IPS-NIHi7 (cell line): ENCODE measurements around the gene WDR7.
"Not testable (repeated sequence)": the region's sequence is repeated elsewhere in the genome, so short reads cannot be mapped to it uniquely, and the experiment has no call there.

Source experiments
- DNase-seq: peaks from one replicate; pipeline ENCODE4 v3.0.0; 2012; ENCODE audit warnings: mixed read lengths; ENCODE audit errors: extremely low spot score

Gene WDR7

GRCh38 chr18:56654280-56654679 lies 3.1 kb downstream of the WDR7 start:
- DNase-seq: not testable (repeated sequence)

- DNase-seq: no peak
Observed at GRCh38 chr18:56658261-56658660, 7.1 kb downstream of the WDR7 start.

GRCh38 chr18:56659111-56659510 lies 8.0 kb downstream of the WDR7 start:
- no peak for DNase-seq

GRCh38 chr18:56660655-56661054 lies 9.5 kb downstream of the WDR7 start:
- DNase-seq: no peak

- no peak for DNase-seq
Observed at GRCh38 chr18:56661360-56662062, 10.4 kb downstream of the WDR7 start.

- no peak for DNase-seq
Observed at GRCh38 chr18:56662063-56662408, 10.9 kb downstream of the WDR7 start.

GRCh38 chr18:56662502-56662901 lies 11.3 kb downstream of the WDR7 start:
- no peak for DNase-seq

GRCh38 chr18:56662902-56663301 lies 11.7 kb downstream of the WDR7 start:
- no peak for DNase-seq

- DNase-seq: no peak
Observed at GRCh38 chr18:56672391-56672790, 21.2 kb downstream of the WDR7 start.

- no peak for DNase-seq
Observed at GRCh38 chr18:56672981-56673380, 21.8 kb downstream of the WDR7 start.

GRCh38 chr18:56676639-56677038 lies 25.5 kb downstream of the WDR7 start:
- no peak for DNase-seq

GRCh38 chr18:56678836-56679565 lies 27.8 kb downstream of the WDR7 start:
- no peak for DNase-seq

- no peak for DNase-seq
Observed at GRCh38 chr18:56684277-56684676, 33.1 kb downstream of the WDR7 start.

GRCh38 chr18:56691530-56691929 lies 40.4 kb downstream of the WDR7 start:
- DNase-seq: no peak

- DNase-seq: no peak
Observed at GRCh38 chr18:56696966-56697365, 45.8 kb downstream of the WDR7 start.

GRCh38 chr18:56702946-56703345 lies 51.8 kb downstream of the WDR7 start:
- peak; percentile 22 for DNase-seq

- peak; percentile 44 for DNase-seq
Observed at GRCh38 chr18:56709463-56709862, 58.3 kb downstream of the WDR7 start.

- DNase-seq: no peak
Observed at GRCh38 chr18:56711708-56712445, 60.7 kb downstream of the WDR7 start.

- no peak for DNase-seq
Observed at GRCh38 chr18:56712761-56713160, 61.6 kb downstream of the WDR7 start.

- DNase-seq: no peak
Observed at GRCh38 chr18:56715121-56715520, 64.0 kb downstream of the WDR7 start.

- DNase-seq: no peak
Observed at GRCh38 chr18:56716692-56717146, 65.6 kb downstream of the WDR7 start.

GRCh38 chr18:56721031-56721430 lies 69.9 kb downstream of the WDR7 start:
- DNase-seq: no peak

GRCh38 chr18:56721491-56721890 lies 70.3 kb downstream of the WDR7 start:
- DNase-seq: no peak
